HTR-8/SVneo (cell line): ENCODE results near the gene GPALPP1.
"Not testable (repeated sequence)": the region's sequence is repeated elsewhere in the genome, so short reads cannot be mapped to it uniquely, and the experiment has no call there.

Experiments used
- DNase-seq: peaks from one replicate; pipeline ENCODE4 v3.0.0; 2011; ENCODE audit warnings: low spot score, mixed read lengths; ENCODE audit not compliant: insufficient read length
- FAIRE-seq: peaks from 2 replicates; lab custom pipeline; 2011; peaks lifted over from hg19 to GRCh38; lab: Jason Lieb, UNC

Gene GPALPP1

DNA sequence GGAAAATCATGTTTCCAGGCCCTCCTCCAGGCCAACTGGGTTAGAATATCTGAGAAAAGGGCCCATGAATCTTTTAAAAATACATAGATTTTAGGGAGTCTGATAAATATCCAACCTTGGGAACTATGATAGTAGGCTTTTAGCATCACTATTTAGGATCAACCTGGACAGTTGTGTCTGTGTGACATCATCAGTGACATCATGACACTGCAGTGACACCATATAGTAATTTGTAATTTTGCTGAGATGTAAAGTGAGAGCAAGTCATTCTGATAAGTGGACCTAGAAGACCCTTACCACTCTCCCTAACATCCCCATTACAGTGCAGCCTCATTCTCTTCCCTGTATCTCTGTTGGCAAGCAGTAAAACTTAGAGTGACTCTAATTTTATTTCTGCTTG, 14.1 kb downstream of the GPALPP1 start:
- FAIRE-seq (no peak), DNase-seq (no peak)

DNA sequence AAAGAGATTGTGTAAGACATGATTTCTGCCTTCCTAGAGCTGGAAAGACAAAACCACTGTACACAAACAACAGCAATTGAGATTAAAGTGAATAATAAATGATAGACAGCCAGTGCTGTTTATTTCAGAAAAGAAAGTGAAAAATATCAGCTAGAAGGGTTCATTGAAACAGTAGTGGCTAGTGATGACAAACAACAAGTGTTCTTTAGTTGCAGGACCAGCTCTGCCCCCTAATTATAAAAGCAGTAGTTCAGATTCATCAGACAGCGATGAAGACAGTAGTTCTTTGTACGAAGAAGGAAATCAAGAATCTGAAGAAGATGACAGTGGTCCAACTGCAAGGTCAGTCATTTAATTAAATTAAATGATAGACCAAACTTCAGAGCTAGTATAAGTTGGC, 14.8 kb downstream of the GPALPP1 start:
- DNase-seq, result no peak
- no peak for FAIRE-seq

DNA sequence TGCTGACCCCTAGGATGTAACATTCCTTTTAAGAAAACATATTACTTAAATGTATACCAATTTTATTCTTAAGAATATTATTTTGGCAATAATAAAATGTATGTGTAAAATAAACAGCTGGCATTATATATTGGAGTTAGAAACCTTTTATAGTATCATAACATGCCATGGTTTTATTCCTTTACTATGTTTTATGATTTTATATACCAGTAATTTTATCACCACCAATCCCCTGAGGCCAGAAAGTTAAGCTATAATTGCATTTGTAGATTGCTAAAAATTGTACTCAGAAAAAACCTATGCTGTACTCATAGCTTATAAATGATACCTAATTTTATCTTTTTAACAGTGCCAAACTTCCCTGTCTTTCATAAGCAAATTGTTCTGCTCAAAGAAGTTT, 17.9 kb downstream of the GPALPP1 start:
- FAIRE-seq, result no peak
- no peak for DNase-seq

DNA sequence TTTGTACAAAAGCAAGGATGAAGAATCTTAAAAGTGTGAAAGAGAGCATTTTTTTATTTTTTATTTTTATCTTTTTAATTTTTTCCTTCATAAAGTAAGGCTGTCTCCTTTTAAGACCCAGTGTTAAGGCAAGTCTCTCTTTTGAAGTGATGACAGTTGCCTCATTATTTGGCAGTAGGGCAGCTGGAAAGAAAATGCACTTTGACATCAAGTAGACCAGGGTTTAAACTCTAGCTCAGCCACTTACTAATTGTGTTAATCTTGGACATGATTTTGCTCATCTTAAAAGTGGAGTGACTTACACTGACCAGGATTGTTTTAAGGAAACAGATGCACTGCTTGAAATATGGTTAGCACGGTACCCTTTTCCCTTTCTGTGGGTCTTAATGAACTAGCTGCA, 18.5 kb downstream of the GPALPP1 start:
- FAIRE-seq (no peak), DNase-seq (no peak)

DNA sequence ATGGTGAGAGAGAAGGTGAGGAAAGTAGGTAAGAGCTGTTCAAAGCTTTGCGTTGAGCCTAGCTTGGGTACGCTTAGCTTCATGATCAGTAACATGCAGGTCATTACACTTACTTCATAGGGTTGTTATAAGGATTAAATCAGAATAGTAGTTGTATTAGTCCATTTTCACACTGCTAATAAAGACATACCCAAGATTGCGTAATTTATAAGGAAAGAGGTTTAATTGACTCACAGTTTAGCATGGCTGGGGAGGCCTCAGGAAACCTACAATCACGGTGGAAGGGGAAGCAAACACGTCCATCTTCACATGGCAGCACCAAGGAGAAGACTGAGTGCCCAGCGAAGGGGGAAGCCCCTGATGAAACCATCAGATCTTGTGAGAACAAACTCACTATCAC, 21.9 kb downstream of the GPALPP1 start:
- no peak for DNase-seq
- FAIRE-seq, result no peak

DNA sequence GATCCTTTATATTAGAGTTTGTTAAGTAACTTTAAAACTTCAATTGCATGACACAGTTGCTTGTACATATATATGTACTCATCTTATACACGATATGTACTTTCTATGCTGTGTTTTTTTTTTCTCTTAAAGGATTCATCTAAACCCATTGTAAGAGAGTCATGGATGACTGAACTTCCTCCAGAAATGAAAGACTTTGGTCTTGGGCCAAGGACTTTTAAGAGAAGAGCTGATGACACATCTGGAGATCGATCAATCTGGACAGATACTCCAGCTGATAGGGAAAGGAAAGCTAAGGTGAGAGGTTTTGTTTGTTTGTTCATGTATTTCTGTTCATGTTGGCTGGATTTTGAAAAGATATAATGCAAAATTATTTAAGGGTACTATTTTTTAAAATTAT, 26.0 kb downstream of the GPALPP1 start:
- FAIRE-seq (no peak), DNase-seq (no peak)

DNA sequence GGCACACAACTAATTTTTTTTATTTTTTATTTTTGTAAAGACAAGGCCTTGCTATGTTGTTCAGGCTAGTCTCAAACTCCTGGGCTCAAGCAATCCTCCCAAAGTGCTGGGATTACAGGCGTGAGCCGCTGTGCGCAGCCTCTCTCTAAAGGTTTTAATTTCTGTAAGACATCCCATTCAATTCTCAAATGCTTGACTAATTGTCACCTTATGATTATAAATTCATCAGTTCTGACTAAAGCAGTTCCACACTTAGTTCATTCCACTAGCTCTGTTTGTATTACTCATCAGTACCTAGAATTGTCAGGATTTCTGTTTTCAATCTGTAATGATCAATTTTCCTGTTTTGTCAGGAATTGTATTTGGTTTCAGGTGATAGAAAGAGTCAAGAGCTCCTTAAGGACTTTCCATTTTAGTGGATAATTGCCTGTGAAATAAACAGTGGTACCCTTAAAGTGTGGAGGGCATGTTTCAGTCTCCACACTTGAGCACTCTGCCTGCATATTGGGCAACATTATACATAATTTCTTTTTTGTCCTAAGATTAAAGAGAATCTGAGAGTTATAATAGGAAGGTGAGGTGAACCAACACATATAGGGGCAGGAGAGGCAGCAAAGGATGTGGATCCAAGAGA, 27.6 kb downstream of the GPALPP1 start:
- DNase-seq, result no peak
- FAIRE-seq, result no peak

DNA sequence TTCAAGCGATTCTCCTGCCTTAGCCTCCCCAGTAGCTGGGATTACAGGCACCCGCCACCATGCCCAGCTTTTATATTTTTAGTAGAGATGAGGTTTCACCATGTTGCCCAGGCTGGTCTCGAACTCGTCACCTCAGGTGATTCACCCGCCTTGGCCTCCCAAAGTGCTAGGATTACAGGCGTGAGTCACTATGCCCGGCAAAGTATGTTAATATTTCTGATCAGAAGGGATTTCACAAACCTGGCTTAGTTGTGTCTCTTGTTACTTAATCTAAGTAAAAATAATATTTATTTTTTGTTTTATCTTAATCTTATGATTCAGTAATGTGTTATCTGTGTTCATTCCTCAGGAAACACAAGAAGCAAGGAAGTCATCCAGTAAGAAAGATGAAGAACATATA, 30.6 kb downstream of the GPALPP1 start:
- not testable (repeated sequence) for DNase-seq

DNA sequence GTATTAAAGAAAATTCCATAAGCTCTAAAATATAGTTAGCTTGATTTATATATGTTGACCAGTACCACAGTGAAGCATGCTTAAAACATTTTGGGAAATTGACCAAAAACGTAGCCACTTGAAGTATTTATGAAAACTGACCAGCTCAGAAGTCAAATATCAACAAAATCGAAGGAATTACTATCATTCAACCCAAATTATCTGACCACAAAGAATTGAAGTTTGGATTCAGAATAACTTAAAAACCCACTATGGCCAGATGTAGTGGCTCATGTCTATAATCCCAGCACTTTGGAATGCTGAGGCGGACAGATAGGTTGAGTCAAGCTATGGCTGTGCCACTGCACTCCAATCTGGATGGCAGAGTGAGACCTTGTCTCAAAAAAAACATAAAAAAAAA, 31.9 kb downstream of the GPALPP1 start:
- DNase-seq (no peak), FAIRE-seq (no peak)

More for the DNA sequence above, 30.6 kb downstream of the GPALPP1 start:
- not testable (repeated sequence) for FAIRE-seq

DNA sequence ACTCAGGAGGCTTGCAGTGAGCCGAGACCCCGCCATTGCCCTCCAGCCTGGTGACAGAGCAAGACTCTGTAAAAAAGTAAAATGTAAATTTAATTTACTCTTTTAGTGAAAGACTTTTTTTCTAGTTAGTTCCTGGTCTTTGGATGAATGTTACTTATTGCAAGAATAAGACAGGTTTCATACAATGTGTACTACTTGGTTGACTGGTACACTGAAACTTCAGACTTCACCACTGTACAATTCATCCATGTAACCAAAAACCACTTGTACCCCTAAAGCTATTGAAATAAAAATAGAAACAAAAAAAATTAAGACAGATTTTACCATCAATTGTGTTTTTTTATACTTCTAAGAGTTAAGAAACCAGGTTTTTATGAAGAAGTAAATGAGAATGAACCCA, 35.5 kb downstream of the GPALPP1 start:
- FAIRE-seq, result no peak
- no peak for DNase-seq

DNA sequence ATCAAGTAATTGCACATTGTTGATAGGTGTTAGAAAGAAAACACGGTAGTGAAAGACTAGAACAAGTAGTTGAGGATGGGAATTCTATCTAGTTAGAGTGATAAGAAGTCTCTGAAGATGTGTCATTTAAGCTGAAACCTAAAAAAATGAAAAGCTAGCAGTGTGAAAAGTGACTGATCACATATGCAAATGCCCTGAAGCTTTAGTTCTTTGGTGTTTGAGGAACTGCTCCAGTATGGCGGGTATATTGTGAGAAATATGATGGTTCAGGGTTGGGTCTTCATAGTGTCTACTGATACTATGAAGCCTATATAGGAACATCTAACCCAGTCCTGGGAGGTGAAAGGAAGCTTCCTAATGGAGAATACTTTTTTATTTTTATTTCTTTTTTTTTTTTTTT, 45.0 kb downstream of the GPALPP1 start:
- FAIRE-seq (no peak), DNase-seq (no peak)

DNA sequence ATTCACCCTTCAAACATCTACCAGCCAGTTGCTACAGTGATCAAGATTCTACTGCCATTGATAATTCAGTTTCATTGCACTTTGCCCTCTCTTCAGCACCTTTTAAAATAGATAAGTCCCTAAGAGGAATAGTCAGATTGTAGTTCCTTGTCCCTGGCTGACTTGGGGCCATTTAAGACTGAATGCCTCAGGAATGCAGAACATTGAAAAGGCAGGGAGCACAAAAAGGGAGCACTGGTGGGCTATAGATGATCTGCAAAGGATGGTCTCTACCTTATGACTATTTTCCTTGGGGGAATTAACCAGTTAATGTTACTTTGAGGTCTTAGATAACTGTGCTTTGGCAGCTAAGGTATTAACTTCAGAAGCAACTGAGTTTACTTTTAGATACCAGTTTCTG, 46.9 kb downstream of the GPALPP1 start:
- FAIRE-seq, result no peak
- DNase-seq, result no peak

DNA sequence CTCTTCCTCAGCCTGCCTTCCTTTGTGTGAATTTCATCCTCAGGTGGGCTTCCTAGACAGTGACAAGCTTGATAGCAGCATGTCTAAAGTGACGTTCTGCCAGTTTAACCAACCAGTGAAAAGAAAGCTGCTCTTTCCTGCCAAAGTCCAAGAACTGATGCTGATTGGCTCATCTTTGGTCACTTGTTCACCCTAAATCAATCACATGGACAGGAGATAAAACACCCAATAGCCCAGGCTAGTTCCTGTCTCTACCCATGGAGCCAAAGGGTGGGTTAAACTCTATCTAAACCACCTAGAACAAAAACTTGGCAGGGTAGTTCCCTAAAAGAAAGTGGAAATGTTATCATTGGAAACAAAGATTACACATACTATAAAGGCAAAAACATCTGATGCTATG, 50.8 kb downstream of the GPALPP1 start:
- DNase-seq (no peak), FAIRE-seq (no peak)

DNA sequence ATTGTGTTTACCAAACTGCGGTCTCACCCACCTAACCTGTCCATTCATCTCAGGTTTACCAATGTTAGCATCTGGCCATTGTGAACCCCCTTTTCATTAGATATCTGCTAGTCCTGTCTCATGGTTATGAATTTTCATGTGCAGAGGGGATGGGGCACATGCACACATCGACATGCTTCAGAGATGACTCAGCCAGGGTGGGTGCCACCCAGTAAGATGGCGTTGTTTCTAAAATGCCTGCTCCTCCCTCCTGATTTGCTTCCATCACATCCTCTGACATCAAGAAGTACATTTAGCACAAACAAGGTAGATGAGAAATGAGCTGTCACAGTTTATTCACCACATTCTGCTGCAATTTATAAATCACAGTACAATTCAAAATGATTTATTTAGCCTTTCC, 51.3 kb downstream of the GPALPP1 start:
- DNase-seq, result peak; percentile 28
- no peak for FAIRE-seq

DNA sequence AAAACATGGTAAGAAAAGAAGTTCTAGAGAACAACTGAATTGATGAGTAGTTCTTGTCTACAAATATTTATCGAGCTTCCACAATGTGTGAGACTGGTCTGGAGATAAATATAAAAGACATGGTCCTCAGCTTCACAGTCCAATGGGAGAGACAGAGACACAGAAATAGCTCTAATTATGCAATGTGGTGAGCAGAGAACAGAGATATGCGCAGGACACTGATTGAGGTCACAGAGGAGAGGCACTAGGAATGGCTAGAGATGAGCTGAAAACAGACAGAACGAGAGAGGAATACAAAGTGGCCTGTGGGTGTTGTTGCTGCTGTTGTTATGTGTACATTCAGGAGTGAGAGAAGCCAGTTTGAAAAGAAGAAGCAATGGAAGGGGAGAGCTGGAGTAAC, 53.2 kb downstream of the GPALPP1 start:
- FAIRE-seq, result no peak
- DNase-seq, result no peak

DNA sequence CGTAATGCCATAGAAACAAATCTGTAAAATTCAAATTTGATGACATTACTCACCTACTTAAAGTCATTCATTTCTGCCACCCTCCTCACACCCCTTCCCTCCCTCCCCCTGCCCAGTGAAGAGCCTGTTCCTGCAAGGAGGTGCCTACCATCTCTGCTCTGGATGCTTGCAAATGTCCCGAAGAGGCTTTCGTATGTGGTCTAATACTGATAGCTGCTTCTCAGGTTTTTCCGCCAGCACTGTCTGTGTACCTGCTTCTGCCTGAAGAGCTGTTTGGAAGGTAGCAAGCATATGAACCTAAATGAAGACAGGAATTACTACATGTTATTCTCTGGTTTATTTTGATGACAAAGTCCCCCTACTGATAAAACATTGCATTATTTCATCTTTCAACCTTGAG, 57.1 kb downstream of the GPALPP1 start:
- FAIRE-seq, result no peak
- no peak for DNase-seq

DNA sequence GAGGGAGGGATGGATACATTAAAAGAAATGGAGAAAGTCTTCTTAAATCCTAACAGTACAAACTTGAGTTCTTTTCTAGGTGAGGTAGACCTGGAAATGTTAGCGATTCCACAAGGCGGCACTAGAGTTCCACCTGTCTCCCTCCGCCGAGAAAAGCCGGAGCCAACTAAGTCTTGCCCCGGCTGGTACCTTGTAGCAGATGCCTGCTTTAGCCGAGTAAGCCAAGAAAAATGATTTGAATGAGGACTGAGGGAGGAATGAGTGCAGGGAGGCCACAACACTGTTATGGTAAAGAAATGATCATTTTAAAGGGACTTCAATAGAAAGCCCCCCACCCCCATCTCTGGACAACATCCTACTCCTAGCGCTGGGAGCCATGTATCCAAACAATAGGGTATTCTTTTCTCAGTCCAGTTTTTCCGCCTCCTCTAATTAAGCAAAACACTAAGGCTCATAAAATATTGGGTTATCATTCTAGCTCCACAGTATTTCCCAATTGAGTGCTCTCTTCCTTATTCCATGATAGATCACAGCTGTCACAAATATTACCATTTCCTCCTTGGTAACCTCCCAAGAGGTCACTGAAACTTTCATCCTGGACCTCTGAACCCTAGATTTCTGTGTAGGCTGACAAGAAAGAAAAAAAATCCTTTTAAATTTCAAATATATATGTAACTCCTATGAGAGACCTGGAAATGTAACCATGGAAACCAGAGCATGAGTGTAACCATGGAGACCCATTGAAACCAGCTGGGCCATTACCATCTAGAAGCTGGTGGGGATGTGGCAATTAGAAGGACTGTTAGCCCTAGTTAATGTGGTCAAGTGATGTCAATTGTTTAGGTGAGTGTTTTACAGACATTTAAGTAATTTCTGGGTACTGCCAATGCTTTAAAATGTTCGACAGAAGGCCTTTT, 58.3 kb downstream of the GPALPP1 start:
- FAIRE-seq, result no peak
- peak; percentile 66 for DNase-seq

DNA sequence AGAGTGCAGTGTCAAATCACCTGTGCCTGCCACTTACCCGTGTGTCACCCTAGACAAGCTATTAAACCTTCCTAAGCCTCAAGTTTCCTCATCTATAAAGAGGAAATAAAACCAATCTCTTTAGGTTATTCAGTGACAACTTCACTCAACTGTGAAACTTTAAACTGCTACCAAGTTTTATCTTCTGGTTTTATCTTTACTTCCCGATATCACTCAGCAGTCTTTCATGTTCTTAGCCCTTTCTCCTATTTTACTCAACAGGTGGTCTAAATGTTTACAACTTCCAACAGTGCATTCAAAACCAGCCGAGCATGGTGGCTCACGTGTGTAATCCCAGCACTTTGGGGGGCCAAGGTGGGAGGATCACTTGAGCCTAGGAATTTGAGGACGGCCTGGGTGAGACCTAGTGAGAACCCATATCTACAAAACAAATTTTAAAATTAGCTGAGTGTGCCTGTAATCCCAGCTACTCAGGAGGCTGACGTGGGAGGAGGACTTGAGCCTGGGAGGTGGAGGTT, 59.6 kb downstream of the GPALPP1 start:
- DNase-seq (no peak), FAIRE-seq (no peak)

DNA sequence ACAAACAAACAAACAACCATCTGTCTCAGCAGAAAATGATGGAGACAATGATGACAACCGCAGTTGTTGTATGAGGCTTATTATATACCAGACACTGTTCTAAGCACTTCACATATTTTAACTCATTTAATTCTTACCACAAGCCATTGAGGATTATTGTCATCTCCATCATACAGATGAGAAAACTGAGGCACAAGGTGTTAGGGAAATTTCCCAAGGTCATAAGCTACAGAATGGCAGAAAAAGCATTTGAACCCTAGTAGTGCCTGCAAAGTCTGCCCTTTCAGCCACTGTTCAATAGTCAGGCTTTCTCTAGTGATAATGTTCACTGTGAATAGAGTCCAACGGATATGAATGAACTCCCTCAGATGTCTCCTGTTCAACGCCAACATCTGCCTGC, 60.1 kb downstream of the GPALPP1 start:
- no peak for FAIRE-seq
- DNase-seq, result no peak

DNA sequence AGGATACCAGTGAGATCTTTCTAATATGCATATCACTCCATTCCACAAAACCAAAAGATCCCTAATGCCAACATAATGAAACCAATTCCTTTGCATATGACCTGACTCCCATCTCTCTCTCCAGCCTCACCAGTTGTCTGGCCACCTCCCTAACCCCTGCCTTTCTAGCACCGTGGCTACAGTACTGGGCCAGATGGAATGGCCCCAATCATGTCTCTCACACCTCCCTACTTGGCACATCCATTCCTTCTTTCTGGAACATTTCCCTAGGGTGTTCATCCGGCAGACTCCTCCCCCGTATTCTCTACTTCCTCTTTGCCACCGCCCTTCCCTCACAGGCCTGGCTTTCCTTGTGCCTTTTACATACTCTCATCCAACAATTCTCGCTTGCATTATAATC, 62.0 kb downstream of the GPALPP1 start:
- DNase-seq, result no peak
- FAIRE-seq, result no peak

DNA sequence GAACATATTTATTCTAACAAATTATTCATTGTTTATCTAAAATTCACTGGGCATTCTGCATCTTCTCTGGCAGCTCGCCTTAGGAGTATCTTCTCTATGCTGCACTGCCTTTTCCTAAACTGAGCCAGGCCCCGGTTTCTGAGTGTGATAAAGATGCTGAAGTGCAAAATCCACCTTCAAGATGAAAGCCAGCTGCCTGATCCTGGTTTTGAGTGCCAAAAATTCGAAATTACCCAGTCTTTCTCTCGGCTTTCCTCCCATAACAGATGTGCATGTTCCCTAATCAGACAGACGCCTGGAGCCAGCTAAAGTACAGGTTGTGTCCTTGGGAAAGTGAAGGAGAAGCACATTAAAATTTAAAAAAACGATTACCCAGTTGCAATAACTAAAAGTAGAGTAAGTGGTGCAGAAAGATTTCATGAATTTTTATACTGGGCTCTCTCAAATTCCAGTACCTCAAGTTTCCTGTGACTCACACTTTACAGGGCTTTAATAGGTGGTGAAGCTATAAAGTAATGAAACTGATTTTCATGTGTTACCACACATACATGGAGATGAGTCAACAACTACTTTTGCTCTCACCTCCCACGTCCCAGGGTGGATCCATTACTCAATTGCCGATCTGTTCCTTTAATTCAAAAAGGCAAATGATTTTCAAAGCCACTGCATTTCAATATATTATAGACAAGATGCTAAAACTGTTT, 66.0 kb downstream of the GPALPP1 start:
- FAIRE-seq (no peak), DNase-seq (peak; percentile 79)
